GM10248 (cell line): ENCODE results near the gene WDFY4.

Experiments
- CTCF ChIA-PET: fragments of 300-600 bp; sonication (Branson Sonifier 250); formaldehyde crosslinking; extraction: SDS; loops from one replicate; lab custom pipeline; 2021; ENCODE audit warnings: antibody characterized with exemption; lab: Yijun Ruan, JAX
- POLR2A ChIA-PET: fragments of 350-650 bp; sonication (Branson Sonifier 250); formaldehyde crosslinking; extraction: SDS; loops from one replicate; lab custom pipeline; 2020; ENCODE audit warnings: antibody characterized with exemption; lab: Yijun Ruan, JAX
- DNase-seq: peaks from one replicate; pipeline ENCODE4 v3.0.0; 2012; ENCODE audit errors: extremely low spot score
- CTCF ChIP-seq: IDR thresholded peaks from 2 replicates; pipeline ENCODE4 v1.5.1; 2012; ENCODE audit warnings: mild to moderate bottlenecking, low read depth; ENCODE audit errors: extremely low read depth, missing control alignments, control extremely low read depth

The WDFY4 gene

GRCh38 chr10:48789486-48790456 lies 105.1 kb downstream of the WDFY4 start:
- ChIA-PET POLR2A (no interaction called here), CTCF (interaction anchor here (1.0 to 2.7 kb wide), 4 partner anchors 10 to 134 kb away, joined by 3 to 6 read pairs (median 4); no protein-coding TSS in a partner anchor)
- DNase-seq = no peak
- no peak for TF ChIP-seq CTCF

GRCh38 chr10:48790457-48791044 lies 105.9 kb downstream of the WDFY4 start:
- ChIA-PET CTCF (interaction anchor here (1.0 to 1.4 kb wide), 3 partner anchors 10 to 135 kb away, joined by 3 to 4 read pairs (median 4); no protein-coding TSS in a partner anchor), POLR2A (no interaction called here)
- TF ChIP-seq CTCF = no peak
- DNase-seq = no peak

DNA sequence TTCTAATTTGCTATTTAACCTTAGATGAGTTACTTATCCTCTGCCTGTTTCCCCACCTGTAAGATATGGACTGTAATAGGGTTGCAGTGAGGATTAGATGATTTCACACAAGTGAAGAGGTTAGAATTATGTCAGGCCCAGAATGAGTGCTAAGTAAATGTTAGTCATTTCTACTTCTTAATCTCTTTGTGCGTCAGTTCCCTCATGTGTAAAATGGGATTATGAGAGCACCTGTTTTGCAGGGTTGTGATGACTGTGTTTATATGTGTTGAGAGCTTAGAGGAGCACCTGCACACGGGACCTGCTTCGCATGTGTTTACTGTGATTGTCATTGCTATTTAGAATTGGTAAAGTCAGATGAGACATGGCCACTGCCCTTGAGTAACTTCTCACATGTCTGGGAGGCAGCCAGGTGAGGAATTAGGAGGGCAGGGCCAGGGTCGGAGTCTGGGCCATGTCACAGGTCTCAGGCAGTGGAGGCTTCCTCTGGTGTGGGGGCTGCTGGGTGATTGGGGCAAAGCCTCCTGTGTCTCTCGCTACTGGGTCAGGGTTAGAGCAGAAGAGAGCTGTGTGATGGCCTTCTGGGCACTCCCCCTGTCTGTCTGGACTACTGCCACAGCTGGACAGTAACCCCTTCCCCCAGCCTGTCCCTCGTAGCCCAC lies 106.7 kb downstream of the WDFY4 start:
- POLR2A ChIA-PET = no interaction called here
- no peak for DNase-seq
- CTCF ChIA-PET = no interaction called here
- no peak for TF ChIP-seq CTCF

- POLR2A ChIA-PET = no interaction called here
- CTCF ChIA-PET = interaction anchor here (1.2 kb wide), 1 partner anchor 17 kb away, joined by 5 read pairs; no protein-coding TSS in a partner anchor
- no peak for DNase-seq
- TF ChIP-seq CTCF = no peak
Observed at GRCh38 chr10:48792121-48792520, 107.4 kb downstream of the WDFY4 start.

DNA sequence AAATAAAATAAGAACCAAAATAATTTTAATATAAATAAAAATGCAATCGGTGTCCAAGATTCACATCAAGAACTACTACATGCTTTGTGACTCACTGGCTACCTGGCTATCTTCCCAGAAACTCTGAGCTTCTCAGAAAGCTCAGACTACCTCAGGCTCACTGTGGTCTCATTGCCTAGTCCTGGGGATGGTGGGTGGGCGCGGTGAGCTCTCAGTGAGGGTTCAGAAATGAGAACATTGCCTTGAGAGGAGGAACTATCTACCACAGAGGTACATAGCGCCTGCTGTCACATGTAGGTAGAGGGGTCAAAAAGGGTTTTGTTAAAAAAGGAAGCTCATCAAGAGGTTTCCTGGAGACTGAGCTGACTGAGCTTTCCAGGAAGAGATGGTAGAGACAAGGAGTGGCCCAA lies 108.0 kb downstream of the WDFY4 start:
- ChIA-PET CTCF (interaction anchor here (0.9 to 3.6 kb wide), 6 partner anchors 9 to 135 kb away, joined by 3 to 18 read pairs (median 8); no protein-coding TSS in a partner anchor), POLR2A (no interaction called here)
- no peak for TF ChIP-seq CTCF
- no peak for DNase-seq

- ChIA-PET CTCF (interaction anchor here (1.0 to 3.6 kb wide), 4 partner anchors 11 to 137 kb away, joined by 3 to 18 read pairs (median 12); no protein-coding TSS in a partner anchor), POLR2A (no interaction called here)
- TF ChIP-seq CTCF = no peak
- DNase-seq = no peak
Observed at GRCh38 chr10:48794074-48794473, 109.4 kb downstream of the WDFY4 start.
